ENCODE data around the gene SPDEF.

Gene SPDEF

GRCh38 chr6:34597605-34598353 lies 41.6 kb upstream of the SPDEF start:
- ATAC-seq, result no peak
- TF ChIP-seq CSDC2 (CRISPR knock-in tag; IDR thresholded peaks at IDR 0.05) (no peak), BACH2 (CRISPR knock-in tag; IDR thresholded peaks at IDR 0.05; ENCODE audit: borderline replicate concordance) (no peak), ZC3H10 (CRISPR knock-in tag; IDR thresholded peaks at IDR 0.05) (no peak), PPARA (CRISPR knock-in tag; IDR thresholded peaks at IDR 0.05; ENCODE audit: borderline replicate concordance) (no peak), ISL1 (CRISPR knock-in tag; IDR thresholded peaks at IDR 0.05) (no peak), TSHZ2 (CRISPR knock-in tag; IDR thresholded peaks at IDR 0.05) (no peak), RARB (CRISPR knock-in tag; IDR thresholded peaks at IDR 0.05) (no peak), TCF4 (CRISPR knock-in tag; IDR thresholded peaks at IDR 0.05; ENCODE audit: borderline replicate concordance) (no peak), ESRRG (CRISPR knock-in tag; IDR thresholded peaks at IDR 0.05) (no peak), SNAI2 (CRISPR knock-in tag; IDR thresholded peaks at IDR 0.05) (no peak), OSR1 (CRISPR knock-in tag; IDR thresholded peaks at IDR 0.05) (no peak)

DNA sequence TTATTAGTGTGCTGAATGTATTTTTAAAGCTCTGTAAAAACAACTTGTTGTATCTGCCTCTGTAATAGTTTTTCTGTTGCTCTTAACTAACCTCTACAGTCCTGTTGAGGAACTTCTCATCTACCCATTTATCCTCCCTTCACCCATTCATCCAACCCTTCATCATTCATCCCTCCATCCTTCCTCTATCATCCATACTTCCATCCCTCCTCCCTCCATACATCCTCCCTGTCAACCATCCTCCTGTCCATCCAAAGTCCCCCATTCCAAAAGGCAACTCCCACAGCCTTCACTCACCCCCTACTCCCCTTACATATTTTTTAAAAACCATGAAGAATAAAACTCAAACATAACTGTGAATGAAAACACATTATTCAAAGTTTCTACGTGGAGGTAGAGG lies 40.7 kb upstream of the SPDEF start:
- TF ChIP-seq ISL1 (CRISPR knock-in tag; IDR thresholded peaks at IDR 0.05) (no peak), ZNF70 (CRISPR knock-in tag; IDR thresholded peaks at IDR 0.05) (peak; percentile 61; the same call in 1 of the 2 replicates)
- no peak for ATAC-seq

GRCh38 chr6:34595332-34596184 lies 39.4 kb upstream of the SPDEF start:
- no peak for TF ChIP-seq RARB (CRISPR knock-in tag; IDR thresholded peaks at IDR 0.05)
- TF ChIP-seq ARNTL (CRISPR knock-in tag; IDR thresholded peaks at IDR 0.05; ENCODE audit: borderline replicate concordance, low read depth), result no peak
- TF ChIP-seq OSR1 (CRISPR knock-in tag; IDR thresholded peaks at IDR 0.05), result no peak
- TF ChIP-seq, protein P1, sequence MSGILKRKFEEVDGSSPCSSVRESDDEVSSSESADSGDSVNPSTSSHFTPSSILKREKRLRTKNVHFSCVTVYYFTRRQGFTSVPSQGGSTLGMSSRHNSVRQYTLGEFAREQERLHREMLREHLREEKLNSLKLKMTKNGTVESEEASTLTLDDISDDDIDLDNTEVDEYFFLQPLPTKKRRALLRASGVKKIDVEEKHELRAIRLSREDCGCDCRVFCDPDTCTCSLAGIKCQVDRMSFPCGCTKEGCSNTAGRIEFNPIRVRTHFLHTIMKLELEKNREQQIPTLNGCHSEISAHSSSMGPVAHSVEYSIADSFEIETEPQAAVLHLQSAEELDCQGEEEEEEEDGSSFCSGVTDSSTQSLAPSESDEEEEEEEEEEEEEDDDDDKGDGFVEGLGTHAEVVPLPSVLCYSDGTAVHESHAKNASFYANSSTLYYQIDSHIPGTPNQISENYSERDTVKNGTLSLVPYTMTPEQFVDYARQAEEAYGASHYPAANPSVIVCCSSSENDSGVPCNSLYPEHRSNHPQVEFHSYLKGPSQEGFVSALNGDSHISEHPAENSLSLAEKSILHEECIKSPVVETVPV (CRISPR knock-in tag; IDR thresholded peaks at IDR 0.05), result no peak
- TF ChIP-seq TOX (CRISPR knock-in tag; IDR thresholded peaks at IDR 0.05; ENCODE audit: borderline replicate concordance), result no peak
- no peak for TF ChIP-seq TCF4 (CRISPR knock-in tag; IDR thresholded peaks at IDR 0.05; ENCODE audit: borderline replicate concordance)
- no peak for TF ChIP-seq GLIS3 (CRISPR knock-in tag; IDR thresholded peaks at IDR 0.05)
- TF ChIP-seq, protein P2, sequence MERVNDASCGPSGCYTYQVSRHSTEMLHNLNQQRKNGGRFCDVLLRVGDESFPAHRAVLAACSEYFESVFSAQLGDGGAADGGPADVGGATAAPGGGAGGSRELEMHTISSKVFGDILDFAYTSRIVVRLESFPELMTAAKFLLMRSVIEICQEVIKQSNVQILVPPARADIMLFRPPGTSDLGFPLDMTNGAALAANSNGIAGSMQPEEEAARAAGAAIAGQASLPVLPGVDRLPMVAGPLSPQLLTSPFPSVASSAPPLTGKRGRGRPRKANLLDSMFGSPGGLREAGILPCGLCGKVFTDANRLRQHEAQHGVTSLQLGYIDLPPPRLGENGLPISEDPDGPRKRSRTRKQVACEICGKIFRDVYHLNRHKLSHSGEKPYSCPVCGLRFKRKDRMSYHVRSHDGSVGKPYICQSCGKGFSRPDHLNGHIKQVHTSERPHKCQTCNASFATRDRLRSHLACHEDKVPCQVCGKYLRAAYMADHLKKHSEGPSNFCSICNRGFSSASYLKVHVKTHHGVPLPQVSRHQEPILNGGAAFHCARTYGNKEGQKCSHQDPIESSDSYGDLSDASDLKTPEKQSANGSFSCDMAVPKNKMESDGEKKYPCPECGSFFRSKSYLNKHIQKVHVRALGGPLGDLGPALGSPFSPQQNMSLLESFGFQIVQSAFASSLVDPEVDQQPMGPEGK (CRISPR knock-in tag; IDR thresholded peaks at IDR 0.05; ENCODE audit: borderline replicate concordance), result no peak
- TF ChIP-seq ZNF8 (CRISPR knock-in tag; IDR thresholded peaks at IDR 0.05), result no peak
- no peak for TF ChIP-seq ESRRG (CRISPR knock-in tag; IDR thresholded peaks at IDR 0.05)
- TF ChIP-seq CSDC2 (CRISPR knock-in tag; IDR thresholded peaks at IDR 0.05), result no peak
- TF ChIP-seq, protein P3, sequence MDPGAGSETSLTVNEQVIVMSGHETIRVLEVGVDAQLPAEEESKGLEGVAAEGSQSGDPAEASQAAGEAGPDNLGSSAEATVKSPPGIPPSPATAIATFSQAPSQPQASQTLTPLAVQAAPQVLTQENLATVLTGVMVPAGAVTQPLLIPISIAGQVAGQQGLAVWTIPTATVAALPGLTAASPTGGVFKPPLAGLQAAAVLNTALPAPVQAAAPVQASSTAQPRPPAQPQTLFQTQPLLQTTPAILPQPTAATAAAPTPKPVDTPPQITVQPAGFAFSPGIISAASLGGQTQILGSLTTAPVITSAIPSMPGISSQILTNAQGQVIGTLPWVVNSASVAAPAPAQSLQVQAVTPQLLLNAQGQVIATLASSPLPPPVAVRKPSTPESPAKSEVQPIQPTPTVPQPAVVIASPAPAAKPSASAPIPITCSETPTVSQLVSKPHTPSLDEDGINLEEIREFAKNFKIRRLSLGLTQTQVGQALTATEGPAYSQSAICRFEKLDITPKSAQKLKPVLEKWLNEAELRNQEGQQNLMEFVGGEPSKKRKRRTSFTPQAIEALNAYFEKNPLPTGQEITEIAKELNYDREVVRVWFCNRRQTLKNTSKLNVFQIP (CRISPR knock-in tag; IDR thresholded peaks at IDR 0.05; ENCODE audit: borderline replicate concordance, low read depth), result no peak
- TF ChIP-seq ZNF565 (CRISPR knock-in tag; conservative IDR thresholded peaks at IDR 0.05; ENCODE audit: low read depth), result no peak
- TF ChIP-seq TSHZ2 (CRISPR knock-in tag; IDR thresholded peaks at IDR 0.05), result no peak
- no peak for TF ChIP-seq ZFP3 (CRISPR knock-in tag; IDR thresholded peaks at IDR 0.05)
- TF ChIP-seq SNAI2 (CRISPR knock-in tag; IDR thresholded peaks at IDR 0.05), result no peak
- TF ChIP-seq CREB5 (CRISPR knock-in tag; IDR thresholded peaks at IDR 0.05; ENCODE audit: low read depth), result no peak
- no peak for TF ChIP-seq ZC3H10 (CRISPR knock-in tag; IDR thresholded peaks at IDR 0.05)
- TF ChIP-seq BACH2 (CRISPR knock-in tag; IDR thresholded peaks at IDR 0.05; ENCODE audit: borderline replicate concordance), result no peak
- ATAC-seq, result peak; percentile 76
